ENCODE results near the gene C11orf68. TPM values are rescaled to one million over a fixed set of nuclear protein-coding genes. Genes with fewer than 3 reads are reported as not detected.
A peak's percentile ranks its signal among the peaks of the same experiment; 100 is the strongest.

Gene C11orf68
- total and polyA plus RNA-seq, 7 donors: 52.8 to 98.7 (median 60.7) TPM

DNA sequence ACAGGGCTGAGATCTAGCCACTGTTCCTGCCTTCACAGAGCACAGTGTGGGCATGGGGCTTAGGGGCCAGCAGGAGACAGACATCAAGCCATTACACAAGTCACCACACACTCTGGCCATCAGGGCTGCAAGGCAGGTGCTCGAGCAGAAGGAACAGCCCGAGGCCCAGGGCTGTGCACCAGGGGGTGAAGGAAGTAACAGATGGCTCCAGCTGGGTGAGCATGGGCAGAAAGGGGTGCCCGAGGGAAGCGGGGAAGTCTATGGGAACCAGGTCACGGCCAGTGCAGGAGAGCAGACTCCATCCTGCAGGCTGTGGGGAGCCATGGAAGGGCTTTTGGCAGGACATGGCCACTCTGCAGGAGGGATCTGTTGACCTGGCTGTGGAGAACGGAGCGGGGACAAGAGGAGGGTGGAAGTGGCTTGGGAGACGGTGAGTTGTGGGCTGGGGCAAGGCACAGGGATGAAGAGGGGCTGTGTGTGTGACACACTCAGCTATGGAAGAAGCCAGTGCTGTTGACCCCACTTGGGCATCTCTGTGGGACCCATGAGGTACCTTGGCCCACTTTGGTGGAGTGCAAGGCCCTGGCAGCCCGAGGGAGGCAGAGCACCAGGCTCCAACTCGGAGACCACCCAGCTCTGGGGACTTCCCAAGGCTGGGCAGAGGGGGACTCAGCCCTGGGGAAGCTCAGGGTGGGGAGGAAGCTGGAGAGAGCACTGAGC lies 3.6 kb downstream of the C11orf68 start:
- no peak for DNase-seq
- TF ChIP-seq, protein P1, sequence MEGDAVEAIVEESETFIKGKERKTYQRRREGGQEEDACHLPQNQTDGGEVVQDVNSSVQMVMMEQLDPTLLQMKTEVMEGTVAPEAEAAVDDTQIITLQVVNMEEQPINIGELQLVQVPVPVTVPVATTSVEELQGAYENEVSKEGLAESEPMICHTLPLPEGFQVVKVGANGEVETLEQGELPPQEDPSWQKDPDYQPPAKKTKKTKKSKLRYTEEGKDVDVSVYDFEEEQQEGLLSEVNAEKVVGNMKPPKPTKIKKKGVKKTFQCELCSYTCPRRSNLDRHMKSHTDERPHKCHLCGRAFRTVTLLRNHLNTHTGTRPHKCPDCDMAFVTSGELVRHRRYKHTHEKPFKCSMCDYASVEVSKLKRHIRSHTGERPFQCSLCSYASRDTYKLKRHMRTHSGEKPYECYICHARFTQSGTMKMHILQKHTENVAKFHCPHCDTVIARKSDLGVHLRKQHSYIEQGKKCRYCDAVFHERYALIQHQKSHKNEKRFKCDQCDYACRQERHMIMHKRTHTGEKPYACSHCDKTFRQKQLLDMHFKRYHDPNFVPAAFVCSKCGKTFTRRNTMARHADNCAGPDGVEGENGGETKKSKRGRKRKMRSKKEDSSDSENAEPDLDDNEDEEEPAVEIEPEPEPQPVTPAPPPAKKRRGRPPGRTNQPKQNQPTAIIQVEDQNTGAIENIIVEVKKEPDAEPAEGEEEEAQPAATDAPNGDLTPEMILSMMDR (IDR thresholded peaks at IDR 0.05): no peak
- intact Hi-C loops (cut with DNase I): no loop called here
- no peak for ATAC-seq
- no peaks in the 10 kb centered on the region for H3K9me3 ChIP-seq
- H3K27me3 ChIP-seq (ENCODE audit: insufficient read depth in 3 of 3, low read length in 2 of 3): peaks cover 0 to 13% (median 0%) of the 10 kb centered on the region in 3 donors
- peaks cover 53% of the 10 kb centered on the region for H3K4me1 ChIP-seq
- H3K36me3 ChIP-seq (ENCODE audit: insufficient read depth in 1 of 2, low read depth in 1 of 2): peaks cover 0 to 7% of the 10 kb centered on the region in 2 donors
- H3K4me3 ChIP-seq: peak overlapping the region; percentile 100
- peak overlapping the region; percentile 99 for H3K27ac ChIP-seq
- WGBS, 3 donors: 27 to 39% (median 34%) methylated on average over 10 of the region's 10 CpGs

DNA sequence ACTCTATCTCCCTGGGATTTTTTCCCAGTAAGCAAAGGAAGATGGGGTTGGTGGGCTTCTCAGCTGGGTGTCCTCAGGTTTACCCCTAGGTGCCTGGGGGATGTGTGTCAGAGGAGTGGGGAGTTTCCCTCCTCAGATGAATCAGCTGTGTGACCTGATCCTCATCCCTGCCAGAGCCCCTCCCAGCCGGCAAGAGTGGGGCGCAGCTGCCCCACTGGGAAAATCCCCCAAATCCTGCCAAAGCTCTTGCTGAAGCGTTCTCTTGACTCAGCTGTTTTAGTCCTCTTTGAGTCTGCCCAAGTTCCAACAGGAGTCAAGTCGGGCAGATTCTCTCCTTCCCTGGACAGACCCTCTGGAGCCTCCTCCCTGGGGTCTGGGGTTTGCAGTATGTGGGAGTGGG lies 6.0 kb downstream of the C11orf68 start:
- ATAC-seq (no peak), DNase-seq (no peak)
- TF ChIP-seq, protein P1 (IDR thresholded peaks at IDR 0.05): no peak
- 18 to 41% (median 37%) methylated on average over 4 of the region's 4 CpGs for WGBS, 3 donors
- Histone ChIP-seq H3K4me1 (peaks cover 48% of the 10 kb centered on the region), H3K9me3 (no peaks in the 10 kb centered on the region), H3K36me3 (ENCODE audit: insufficient read depth in 1 of 2, low read depth in 1 of 2) (peaks cover 0 to 7% of the 10 kb centered on the region in 2 donors), H3K27me3 (ENCODE audit: insufficient read depth in 3 of 3, low read length in 2 of 3) (peaks cover 0 to 17% (median 0%) of the 10 kb centered on the region in 3 donors), H3K4me3 (no peak overlapping the region), H3K27ac (peak overlapping the region; percentile 23)
- intact Hi-C loops (cut with DNase I): no loop called here

DNA sequence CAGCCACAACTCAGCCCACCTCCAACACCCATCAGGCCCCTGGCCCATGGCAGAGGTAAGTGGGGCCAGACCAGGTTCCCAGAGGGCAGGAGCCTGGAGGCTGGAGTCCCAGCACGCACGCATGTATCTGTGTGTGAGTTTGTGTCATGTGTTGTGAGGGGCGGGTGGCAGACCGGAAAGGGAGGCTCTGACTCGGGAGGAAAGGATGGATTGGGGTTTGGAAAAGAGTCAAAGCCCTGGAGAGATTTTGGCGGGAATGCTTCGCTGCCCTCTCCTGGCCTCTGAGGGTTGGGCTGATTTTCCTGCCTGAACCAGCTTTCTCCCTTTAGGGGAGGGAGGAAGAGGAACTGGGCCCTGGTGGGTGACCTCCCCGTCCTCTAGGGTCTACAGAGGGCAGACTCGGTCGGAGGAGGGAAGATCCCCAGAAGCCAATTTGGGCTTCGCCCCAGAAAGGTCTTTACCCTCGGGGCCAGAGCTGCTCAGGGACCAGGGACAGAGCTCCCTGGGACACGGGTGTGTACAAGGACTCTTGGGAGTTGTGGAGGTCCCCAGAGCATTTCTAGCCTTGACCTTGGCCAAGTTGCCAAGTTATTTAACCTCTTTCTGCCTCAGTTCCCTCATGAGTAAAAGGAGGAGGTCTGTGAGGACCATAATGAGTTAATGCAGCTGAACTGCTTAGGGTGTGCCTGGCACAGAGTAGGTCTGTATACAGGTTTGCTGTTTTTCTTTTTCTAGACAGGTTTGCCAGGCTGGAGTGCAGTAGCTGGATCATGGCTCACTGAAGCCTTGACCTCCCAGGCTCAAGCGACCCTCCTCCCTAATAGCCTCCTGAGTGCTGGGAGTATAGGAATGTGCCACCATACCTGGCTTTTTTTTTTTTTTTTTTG lies 6.9 kb downstream of the C11orf68 start:
- peaks cover 0 to 3% of the 10 kb centered on the region in 2 donors for H3K36me3 ChIP-seq (ENCODE audit: insufficient read depth in 1 of 2, low read depth in 1 of 2)
- TF ChIP-seq, protein P1 (IDR thresholded peaks at IDR 0.05): peak; percentile 9
- no peak overlapping the region for H3K27ac ChIP-seq
- peak; percentile 67 to 69 for DNase-seq
- H3K9me3 ChIP-seq: no peaks in the 10 kb centered on the region
- H3K4me1 ChIP-seq: peaks cover 39% of the 10 kb centered on the region
- intact Hi-C loops (cut with DNase I): no loop called here
- WGBS, 3 donors: 18 to 30% (median 20%) methylated on average over 14 of the region's 14 CpGs
- ATAC-seq: no peak
- H3K27me3 ChIP-seq (ENCODE audit: insufficient read depth in 3 of 3, low read length in 2 of 3): peaks cover 0 to 17% (median 0%) of the 10 kb centered on the region in 3 donors
- peak overlapping the region; percentile 1 for H3K4me3 ChIP-seq

DNA sequence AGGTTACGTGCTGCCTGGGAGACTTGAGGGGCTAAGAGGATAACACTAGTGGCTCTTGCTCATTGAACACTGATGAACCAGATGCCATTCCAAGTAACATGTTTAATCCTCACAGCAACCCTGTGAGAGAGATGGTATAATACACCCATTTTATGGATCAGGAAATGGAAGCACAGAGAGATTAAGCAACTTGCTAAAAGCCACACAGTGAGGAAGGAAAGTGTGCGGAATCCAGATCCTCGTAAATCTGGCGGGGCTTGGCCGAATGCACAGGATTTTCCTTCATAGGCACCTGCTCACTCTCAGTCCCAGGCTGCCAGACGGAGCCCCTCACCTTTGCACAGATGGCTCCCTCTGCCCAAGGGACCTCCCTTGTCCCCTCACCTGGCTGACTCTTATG lies 11.0 kb downstream of the C11orf68 start:
- Histone ChIP-seq H3K4me3 (no peak overlapping the region), H3K27ac (no peak overlapping the region), H3K4me1 (peaks cover 11% of the 10 kb centered on the region), H3K27me3 (ENCODE audit: insufficient read depth in 3 of 3, low read length in 2 of 3) (peaks cover 0 to 17% (median 0%) of the 10 kb centered on the region in 3 donors), H3K9me3 (no peaks in the 10 kb centered on the region), H3K36me3 (ENCODE audit: insufficient read depth in 1 of 2, low read depth in 1 of 2) (no peaks in the 10 kb centered on the region)
- intact Hi-C loops (cut with DNase I): no loop called here
- no peak for ATAC-seq
- DNase-seq: no peak
- WGBS, 3 donors: 80 to 81% (median 81%) methylated on average over 6 of the region's 6 CpGs
- TF ChIP-seq, protein P1 (IDR thresholded peaks at IDR 0.05): no peak
